CD4-positive, CD25-positive, alpha-beta regulatory T cell (primary cell): ENCODE results near the gene BIVM. TPM values are rescaled to one million over a fixed set of nuclear protein-coding genes. Genes with fewer than 3 reads are reported as not detected.
"Not testable (repeated sequence)": the region's sequence is repeated elsewhere in the genome, so short reads cannot be mapped to it uniquely, and the experiment has no call there.

Experiments used
- ATAC-seq, 2 donors: fragments of 150-1000 bp; cut with Tn5 transposase; one replicate each; pipeline ENCODE4 v1.10.0; 2021; ENCODE audit warnings: low read depth in 2 of 2, moderate number of reproducible peaks in 2 of 2, moderate library complexity in 1 of 2
- DNase-seq, 3 donors: peaks; one replicate each; pipeline versions ENCODE4 v3.0.0 to v3.0.0-alpha.2; 2012 to 2022; ENCODE audit warnings: mixed read lengths in 1 of 3
- H3K27ac ChIP-seq: one replicate; pipeline ENCODE4 v1.7.0; 2013; ENCODE audit warnings: mild to moderate bottlenecking, low read length; ENCODE audit not compliant: insufficient read depth, poor library complexity, severe bottlenecking
- H3K27me3 ChIP-seq: one replicate; pipeline ENCODE4 v1.7.0; 2013; ENCODE audit warnings: low read length; ENCODE audit not compliant: control insufficient read depth, insufficient read depth
- H3K36me3 ChIP-seq: one replicate; pipeline ENCODE4 v1.7.0; 2013; ENCODE audit warnings: mild to moderate bottlenecking, low read length, moderate library complexity; ENCODE audit not compliant: control insufficient read depth, insufficient read depth
- H3K4me1 ChIP-seq: 2 replicates; pipeline ENCODE4 v1.7.0; 2013; ENCODE audit warnings: mild to moderate bottlenecking, low read length; ENCODE audit not compliant: insufficient read depth, control insufficient read depth, poor library complexity, severe bottlenecking
- H3K4me3 ChIP-seq: one replicate; pipeline ENCODE4 v1.7.0; 2013; ENCODE audit warnings: low read depth, mild to moderate bottlenecking, low read length, moderate library complexity
- H3K9me3 ChIP-seq, 2 experiments: 1 replicate in 1 of 2; 2 replicates in 1 of 2; pipeline ENCODE4 v1.7.0; 2013; ENCODE audit warnings: low read length in 2 of 2, mild to moderate bottlenecking in 1 of 2, moderate library complexity in 1 of 2; ENCODE audit not compliant: control insufficient read depth in 2 of 2
- H3K27ac Mint-ChIP-seq, 3 donors: one replicate each; pipeline ENCODE4 v1.8.0; 2020 to 2022; ENCODE audit warnings: mild to moderate bottlenecking in 3 of 3, mixed read lengths in 3 of 3, moderate library complexity in 2 of 3
- H3K27me3 Mint-ChIP-seq: one replicate; pipeline ENCODE4 v1.8.0; 2022; ENCODE audit warnings: mild to moderate bottlenecking, mixed read lengths
- H3K36me3 Mint-ChIP-seq: one replicate; pipeline ENCODE4 v1.8.0; 2020; ENCODE audit warnings: mixed read lengths
- H3K4me1 Mint-ChIP-seq, 4 donors: one replicate each; pipeline ENCODE4 v1.8.0; 2020 to 2022; ENCODE audit warnings: mixed read lengths in 4 of 4, mild to moderate bottlenecking in 1 of 4
- H3K4me3 Mint-ChIP-seq, 4 donors: one replicate each; pipeline ENCODE4 v1.8.0; 2020 to 2022; ENCODE audit warnings: mild to moderate bottlenecking in 4 of 4, mixed read lengths in 4 of 4, moderate library complexity in 3 of 4
- H3K9me3 Mint-ChIP-seq, 7 donors: one replicate each; pipeline ENCODE4 v1.8.0; 2020 to 2022; ENCODE audit warnings: mixed read lengths in 7 of 7, mild to moderate bottlenecking in 3 of 7, moderate library complexity in 2 of 7
- polyA plus RNA-seq, 4 donors: library from polyadenylated mRNA; unstranded; fragments of 300-500 nt; fragmentation: Illumina TruSeq; gene quantifications; one replicate each; pipeline ENCODE4 v1.2.3, GENCODE V29; 2021
- total RNA-seq: library from RNA; stranded (reverse); gene quantifications from one replicate; pipeline ENCODE4 v1.2.3, GENCODE V29; 2022

Gene BIVM
- total and polyA plus RNA-seq, 5 donors from 2014 or later = 6.1 to 8.4 (median 7.9) TPM

- no peak overlapping the region for H3K27ac ChIP-seq
- peaks cover 0 to 2% (median 0%) of the 10 kb centered on the region in 7 donors for H3K9me3 Mint-ChIP-seq
- H3K27ac Mint-ChIP-seq = no peak overlapping the region
- H3K27me3 ChIP-seq = no peaks in the 10 kb centered on the region
- H3K27me3 Mint-ChIP-seq = no peaks in the 10 kb centered on the region
- H3K36me3 ChIP-seq = no peaks in the 10 kb centered on the region
- no peaks in the 10 kb centered on the region for H3K9me3 ChIP-seq
- H3K4me3 Mint-ChIP-seq = no peak overlapping the region
- peaks cover 28% of the 10 kb centered on the region for H3K4me1 ChIP-seq
- DNase-seq (no peak), ATAC-seq (no peak)
- H3K4me3 ChIP-seq = no peak overlapping the region
- no peaks in the 10 kb centered on the region for H3K36me3 Mint-ChIP-seq
- peaks cover 15 to 47% (median 34%) of the 10 kb centered on the region in 4 donors for H3K4me1 Mint-ChIP-seq
These were observed 22.6 kb upstream of the BIVM start for GRCh38 chr13:102776271-102776670.

GRCh38 chr13:102777736-102778135 lies 21.2 kb upstream of the BIVM start:
- Mint-ChIP-seq H3K27me3 (no peaks in the 10 kb centered on the region), H3K27ac (no peak overlapping the region), H3K9me3 (peaks cover 0 to 2% (median 0%) of the 10 kb centered on the region in 7 donors), H3K4me3 (no peak overlapping the region), H3K4me1 (peaks cover 11 to 35% (median 27%) of the 10 kb centered on the region in 4 donors), H3K36me3 (no peaks in the 10 kb centered on the region)
- Histone ChIP-seq H3K27ac (no peak overlapping the region), H3K27me3 (no peaks in the 10 kb centered on the region), H3K4me1 (peaks cover 19% of the 10 kb centered on the region), H3K4me3 (no peak overlapping the region), H3K9me3 (no peaks in the 10 kb centered on the region), H3K36me3 (no peaks in the 10 kb centered on the region)
- ATAC-seq (no peak), DNase-seq (no peak)

GRCh38 chr13:102779436-102780159 lies 19.3 kb upstream of the BIVM start:
- no peaks in the 10 kb centered on the region for H3K36me3 Mint-ChIP-seq
- ATAC-seq (peak; percentile 50 to 63), DNase-seq (peak in 2 of 3 donors; percentile 28 to 50)
- Histone ChIP-seq H3K4me1 (peaks cover 17% of the 10 kb centered on the region), H3K4me3 (peak overlapping the region; percentile 62), H3K27me3 (no peaks in the 10 kb centered on the region), H3K36me3 (no peaks in the 10 kb centered on the region), H3K27ac (peak overlapping the region; percentile 38), H3K9me3 (no peaks in the 10 kb centered on the region)
- peaks cover 0 to 2% (median 0%) of the 10 kb centered on the region in 7 donors for H3K9me3 Mint-ChIP-seq
- H3K27me3 Mint-ChIP-seq = no peaks in the 10 kb centered on the region
- H3K4me3 Mint-ChIP-seq = peak overlapping the region in 3 of 4 donors; percentile 3 to 52 (median 27)
- H3K27ac Mint-ChIP-seq = peak overlapping the region; percentile 35 to 75 (median 66)
- peaks cover 9 to 26% (median 20%) of the 10 kb centered on the region in 4 donors for H3K4me1 Mint-ChIP-seq

- not testable (repeated sequence) for H3K27ac ChIP-seq, H3K27me3 ChIP-seq, DNase-seq, H3K36me3 Mint-ChIP-seq, ATAC-seq, H3K9me3 Mint-ChIP-seq, H3K9me3 ChIP-seq, H3K4me3 ChIP-seq, H3K4me3 Mint-ChIP-seq, H3K36me3 ChIP-seq, H3K27me3 Mint-ChIP-seq
- Mint-ChIP-seq H3K27ac (peak overlapping the region in 2 of 3 donors; percentile 42 to 69), H3K4me1 (peaks cover 8 to 20% (median 19%) of the 10 kb centered on the region in 4 donors)
- H3K4me1 ChIP-seq = peaks cover 17% of the 10 kb centered on the region
These were observed 18.3 kb upstream of the BIVM start for GRCh38 chr13:102780656-102781055.

- H3K9me3 Mint-ChIP-seq = peaks cover 0 to 2% (median 0%) of the 10 kb centered on the region in 7 donors
- Histone ChIP-seq H3K27me3 (no peaks in the 10 kb centered on the region), H3K9me3 (no peaks in the 10 kb centered on the region), H3K27ac (no peak overlapping the region), H3K4me1 (peaks cover 17% of the 10 kb centered on the region), H3K4me3 (no peak overlapping the region), H3K36me3 (no peaks in the 10 kb centered on the region)
- ATAC-seq (no peak), DNase-seq (no peak)
- H3K4me1 Mint-ChIP-seq = peaks cover 8 to 20% (median 19%) of the 10 kb centered on the region in 4 donors
- peak overlapping the region in 1 of 3 donors; percentile 69 for H3K27ac Mint-ChIP-seq
- H3K4me3 Mint-ChIP-seq = no peak overlapping the region
- no peaks in the 10 kb centered on the region for H3K27me3 Mint-ChIP-seq
- H3K36me3 Mint-ChIP-seq = no peaks in the 10 kb centered on the region
These were observed 17.3 kb upstream of the BIVM start for GRCh38 chr13:102781591-102781990.

GRCh38 chr13:102784483-102784882 lies 14.4 kb upstream of the BIVM start:
- Histone ChIP-seq H3K27me3 (no peaks in the 10 kb centered on the region), H3K9me3 (no peaks in the 10 kb centered on the region), H3K4me1 (peaks cover 8% of the 10 kb centered on the region), H3K27ac (no peak overlapping the region), H3K36me3 (no peaks in the 10 kb centered on the region), H3K4me3 (no peak overlapping the region)
- no peak for ATAC-seq
- no peak overlapping the region for H3K27ac Mint-ChIP-seq
- no peak overlapping the region for H3K4me3 Mint-ChIP-seq
- no peaks in the 10 kb centered on the region for H3K27me3 Mint-ChIP-seq
- H3K36me3 Mint-ChIP-seq = no peaks in the 10 kb centered on the region
- H3K4me1 Mint-ChIP-seq = peaks cover 5 to 14% (median 9%) of the 10 kb centered on the region in 4 donors
- H3K9me3 Mint-ChIP-seq = peaks cover 0 to 2% (median 0%) of the 10 kb centered on the region in 7 donors
- no peak for DNase-seq

GRCh38 chr13:102788683-102789082 lies 10.2 kb upstream of the BIVM start:
- H3K4me1 ChIP-seq = no peaks in the 10 kb centered on the region
- no peaks in the 10 kb centered on the region for H3K9me3 ChIP-seq
- H3K27me3 Mint-ChIP-seq = no peaks in the 10 kb centered on the region
- no peak for DNase-seq
- no peak overlapping the region for H3K27ac ChIP-seq
- H3K9me3 Mint-ChIP-seq = peaks cover 0 to 1% (median 0%) of the 10 kb centered on the region in 7 donors
- ATAC-seq = no peak
- H3K27ac Mint-ChIP-seq = no peak overlapping the region
- no peaks in the 10 kb centered on the region for H3K36me3 Mint-ChIP-seq
- H3K4me1 Mint-ChIP-seq = no peaks in the 10 kb centered on the region
- H3K36me3 ChIP-seq = no peaks in the 10 kb centered on the region
- H3K4me3 Mint-ChIP-seq = no peak overlapping the region
- H3K4me3 ChIP-seq = no peak overlapping the region
- no peaks in the 10 kb centered on the region for H3K27me3 ChIP-seq

- no peak overlapping the region for H3K4me3 Mint-ChIP-seq
- H3K27ac Mint-ChIP-seq = no peak overlapping the region
These were observed 6.5 kb upstream of the BIVM start for GRCh38 chr13:102792396-102792795.

More at GRCh38 chr13:102792396-102792795, 6.5 kb upstream of the BIVM start:
- Mint-ChIP-seq H3K4me1 (no peaks in the 10 kb centered on the region), H3K9me3 (peaks cover 0 to 2% (median 0%) of the 10 kb centered on the region in 7 donors), H3K36me3 (no peaks in the 10 kb centered on the region), H3K27me3 (no peaks in the 10 kb centered on the region)
- Histone ChIP-seq H3K36me3 (no peaks in the 10 kb centered on the region), H3K4me1 (no peaks in the 10 kb centered on the region), H3K27me3 (peaks cover 6% of the 10 kb centered on the region), H3K4me3 (no peak overlapping the region), H3K27ac (no peak overlapping the region), H3K9me3 (no peaks in the 10 kb centered on the region)
- DNase-seq (no peak), ATAC-seq (no peak)
